OCI-LY7 (cell line): ENCODE results near the gene SLC12A9.

Experiments
- CTCF ChIP-seq: fragments of 200-600 bp; sonication (generic); conservative IDR thresholded peaks from 2 replicates; pipeline ENCODE4 v1.5.1; 2014; ENCODE audit warnings: mild to moderate bottlenecking, antibody characterized with exemption, low read length, moderate library complexity, mixed read lengths
- EZH2phosphoT487 ChIP-seq: fragments of 200-600 bp; sonication (generic); IDR thresholded peaks from 2 replicates; pipeline ENCODE4 v1.6.1; 2018; ENCODE audit warnings: low read depth, borderline replicate concordance, mild to moderate bottlenecking, mixed run types, antibody characterized with exemption, low read length, moderate library complexity, mixed read lengths

DNA sequence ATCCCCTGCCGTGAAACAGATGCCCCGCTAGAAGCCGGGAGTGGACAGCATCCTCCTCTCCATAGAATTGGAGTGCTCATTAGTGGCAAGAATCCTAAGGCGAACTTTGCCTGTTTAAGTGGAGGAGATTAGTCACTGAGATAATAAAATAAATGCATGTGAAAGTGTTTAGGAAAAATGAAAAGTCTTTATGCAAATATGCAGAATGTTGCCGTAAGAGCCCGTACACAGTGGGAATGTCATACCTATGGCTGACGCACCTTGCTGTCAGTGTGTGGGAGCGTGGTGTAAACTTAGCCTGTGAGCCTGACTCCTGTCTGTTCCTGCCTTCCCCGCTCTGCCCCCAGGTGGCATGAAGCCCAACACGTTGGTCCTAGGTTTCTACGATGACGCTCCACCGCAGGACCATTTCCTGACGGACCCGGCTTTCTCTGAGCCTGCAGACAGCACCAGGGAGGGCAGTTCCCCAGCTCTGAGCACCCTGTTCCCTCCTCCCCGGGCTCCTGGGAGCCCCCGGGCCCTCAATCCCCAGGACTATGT lies 12.9 kb downstream of the SLC12A9 start:
- TF ChIP-seq CTCF: no peak
- TF ChIP-seq EZH2phosphoT487: no peak
